H1 (cell line): Measurements from ENCODE around the gene PPP2R2D. TPM values are rescaled to one million over a fixed set of nuclear protein-coding genes. Genes with fewer than 3 reads are reported as not detected.

Source experiments
- CHD1 ChIP-seq: IDR thresholded peaks from 2 replicates; pipeline ENCODE4 v1.6.1; 2012; ENCODE audit warnings: low read depth, low read length, improper control_type of control experiment
- KDM1A ChIP-seq: fragments of 200-600, 300-600 bp; sonication (generic); IDR thresholded peaks from 2 replicates; pipeline ENCODE4 v1.7.1; 2016; ENCODE audit warnings: mild to moderate bottlenecking, low read length, borderline replicate concordance
- SIN3A ChIP-seq, 2 experiments: IDR thresholded peaks in 1 of 2; conservative IDR thresholded peaks in 1 of 2; 2 replicates each; pipeline ENCODE4 v1.6.1; 2011 to 2012; ENCODE audit warnings: low read length in 2 of 2, improper control_type of control experiment in 1 of 2, low read depth in 1 of 2, mild to moderate bottlenecking in 1 of 2
- USF2 ChIP-seq: IDR thresholded peaks from 2 replicates; pipeline ENCODE4 v1.6.1; 2011; ENCODE audit warnings: low read length, improper control_type of control experiment
- polyA plus RNA-seq, 7 experiments: library from polyadenylated mRNA; depleted of rRNA in 3 of 7; stranded (reverse) in 5 of 7; unstranded in 2 of 7; fragments of >200 nt in 5 of 7; fragments of 200-250 nt in 2 of 7; gene quantifications; 1 replicate in 5 of 7; 2 replicates in 1 of 7; 4 replicates in 1 of 7; pipeline versions ENCODE4 v1.2.1 to v1.2.3, GENCODE V29; 2011 to 2013; ENCODE audit warnings: missing spikeins in 2 of 7, mixed read lengths in 2 of 7
- total RNA-seq: library from RNA; stranded (reverse); fragmentation: NEBNext Ultra II Directional; extraction: Animal tissue kit (Norgen Biotek cat#: 25700); gene quantifications from 2 replicates; pipeline ENCODE4 v1.2.1, GENCODE V29; 2021

Gene PPP2R2D
- total and polyA plus RNA-seq, 2 of the 8 experiments (the other 6 are each of a cell fraction or from before 2014, with no cell fraction given): 25.4 to 32.8 TPM

DNA sequence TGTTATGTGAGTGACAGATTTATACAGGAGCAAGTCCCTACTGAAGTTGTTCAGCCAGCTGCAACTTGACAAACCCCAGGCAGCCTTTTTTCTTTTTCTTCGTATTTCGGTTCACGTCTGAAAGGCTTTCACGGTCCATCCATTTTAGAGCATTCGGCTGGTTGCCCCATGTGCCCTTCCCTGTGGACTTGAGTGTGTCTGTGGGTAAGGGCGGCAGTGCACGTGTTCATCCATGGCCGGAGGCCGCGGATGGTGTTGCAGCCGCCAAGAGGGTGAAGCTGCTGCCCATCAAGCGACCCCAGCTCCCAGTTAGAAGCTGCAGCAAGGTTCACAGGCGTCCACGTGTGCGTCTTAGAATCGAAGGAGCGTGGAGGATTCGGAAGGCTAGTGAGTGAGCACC, 35.9 kb downstream of the PPP2R2D start (continued):
- no peak for TF ChIP-seq USF2
- TF ChIP-seq CHD1: no peak
- TF ChIP-seq KDM1A: no peak
- TF ChIP-seq SIN3A (conservative IDR thresholded peaks at IDR 0.05 in 1 of 2, IDR thresholded peaks at IDR 0.05 in 1 of 2; ENCODE audit: low read depth in 1 of 2, low read length in 2 of 2): no peak
